IPS-11a (cell line): ENCODE data around the gene NHP2.
"Not testable (repeated sequence)": the region's sequence is repeated elsewhere in the genome, so short reads cannot be mapped to it uniquely, and the experiment has no call there.

Source experiments
- H3K4me3 ChIP-seq: one replicate; pipeline ENCODE4 v1.5.1; 2013; ENCODE audit warnings: low read depth, low read length, control low read depth

The NHP2 gene

DNA sequence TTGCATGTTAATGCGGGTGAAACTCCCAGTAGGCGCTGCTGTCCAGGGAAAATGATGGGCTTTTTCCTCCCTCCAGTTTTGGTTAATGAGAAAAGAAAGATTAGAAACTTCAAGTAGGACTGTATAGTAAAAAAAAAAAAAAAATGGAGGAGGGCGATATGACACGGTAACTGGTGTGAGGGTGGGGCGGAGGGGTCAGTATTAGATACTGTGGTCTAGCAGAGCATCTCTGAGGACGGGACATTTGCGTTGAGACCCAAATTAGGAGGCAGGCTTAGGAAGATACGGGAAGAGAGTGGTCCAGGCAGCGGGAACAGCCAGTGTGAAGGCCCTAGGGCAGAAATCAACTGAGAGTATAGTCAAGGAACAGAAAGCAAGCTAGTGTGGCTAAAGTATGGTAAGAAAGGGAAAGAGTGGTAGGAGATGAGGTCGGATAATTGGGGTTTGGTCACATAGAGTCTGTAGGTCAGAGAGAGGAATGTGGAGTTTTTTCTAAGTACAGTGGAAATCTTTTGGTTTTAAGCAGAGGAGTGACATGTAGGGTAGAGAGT, 22.2 kb downstream of the NHP2 start:
- peak overlapping the region; percentile 74 for H3K4me3 ChIP-seq

DNA sequence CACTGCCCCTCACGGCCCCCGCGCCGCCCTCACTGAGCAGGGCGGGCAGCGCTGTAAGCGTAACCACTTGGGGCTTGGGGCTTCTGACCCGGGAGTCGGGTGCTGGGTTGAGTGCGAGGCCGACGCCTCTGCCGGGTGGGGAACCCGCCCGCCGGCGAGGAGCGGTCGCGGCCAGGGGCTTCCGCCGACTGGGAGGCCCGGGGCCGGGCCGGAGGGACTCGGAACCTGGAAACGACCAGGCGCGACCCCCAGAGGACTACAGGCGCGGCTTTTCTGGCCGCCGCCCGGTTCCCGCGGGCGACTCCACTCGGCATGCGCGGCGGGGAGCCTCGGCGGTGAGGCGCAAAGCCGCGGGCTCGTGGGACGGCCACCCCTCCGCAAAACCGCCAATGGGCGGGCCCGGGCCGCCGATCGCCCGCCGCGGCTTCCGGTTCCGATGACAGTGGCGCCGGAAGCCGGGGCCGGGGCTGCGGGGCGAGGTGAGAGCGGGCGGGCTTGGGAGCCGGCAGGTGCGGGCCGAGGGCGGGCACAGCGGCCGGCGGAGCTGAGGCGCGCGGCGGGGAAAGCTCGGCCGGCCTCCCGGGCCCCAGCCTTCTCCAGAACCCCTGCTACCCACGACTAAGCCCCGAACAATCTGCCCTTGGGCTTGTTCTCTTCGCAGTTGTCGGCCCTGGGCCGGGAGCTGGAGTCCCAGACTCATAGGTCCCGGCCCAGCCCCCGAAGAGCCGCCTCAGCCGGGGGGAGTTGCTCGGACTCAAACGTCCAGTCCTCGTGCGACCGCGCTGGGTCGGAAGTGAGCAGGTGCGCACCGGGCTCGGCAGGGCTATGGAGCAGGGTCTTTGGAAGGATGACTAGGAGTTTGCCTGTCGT, 22.9 kb downstream of the NHP2 start, which contains the start of gene RMND5B:
Gene RMND5B, plus strand, starts transcription at position 439 of the 870 bp plus-strand sequence. CDS start 7,106 bp downstream, outside the sequence.
- H3K4me3 ChIP-seq: peak within 1 kb of the TSS; percentile 74

DNA sequence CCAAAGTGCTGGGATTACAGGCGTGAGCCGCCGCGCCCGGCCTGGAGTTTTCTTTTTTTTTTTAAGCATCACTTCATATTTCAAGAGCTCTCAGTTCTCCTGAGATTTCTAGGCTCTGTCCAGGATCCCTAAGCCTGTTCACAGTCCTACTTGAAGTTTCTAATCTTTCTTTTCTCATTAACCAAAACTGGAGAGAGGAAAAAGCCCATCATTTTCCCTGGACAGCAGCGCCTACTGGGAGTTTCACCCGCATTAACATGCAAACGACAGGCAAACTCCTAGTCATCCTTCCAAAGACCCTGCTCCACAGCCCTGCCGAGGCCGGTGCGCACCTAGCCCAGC, 23.5 kb downstream of the NHP2 start:
- peak overlapping the region; percentile 74 for H3K4me3 ChIP-seq

DNA sequence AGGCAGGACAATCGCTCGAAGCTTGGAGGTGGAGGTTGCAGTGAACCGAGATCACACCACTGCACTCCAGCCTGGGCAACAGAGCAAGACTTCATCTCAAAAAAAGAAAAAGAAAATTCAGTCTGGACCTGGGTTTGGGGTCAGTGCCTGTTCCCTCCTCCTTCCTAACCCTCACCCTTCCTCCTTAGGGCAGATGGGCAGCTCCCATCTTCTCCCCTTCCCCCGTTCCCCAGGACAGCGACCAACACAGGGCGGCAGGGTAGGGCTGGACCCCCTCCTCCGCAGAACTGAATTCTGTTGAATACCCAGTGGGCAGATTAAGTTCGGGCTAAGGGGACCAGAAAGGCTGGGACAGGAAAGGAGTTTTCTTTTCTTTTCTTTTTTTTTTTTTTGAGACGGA, 24.4 kb downstream of the NHP2 start:
- H3K4me3 ChIP-seq: no peak overlapping the region

GRCh38 chr5:178127300-178128009, 26.2 kb downstream of the NHP2 start:
- H3K4me3 ChIP-seq: not testable (repeated sequence)

- no peak overlapping the region for H3K4me3 ChIP-seq
These were observed 27.1 kb downstream of the NHP2 start for GRCh38 chr5:178126556-178126955.

GRCh38 chr5:178125253-178125906, 28.3 kb downstream of the NHP2 start:
- H3K4me3 ChIP-seq: no peak overlapping the region

DNA sequence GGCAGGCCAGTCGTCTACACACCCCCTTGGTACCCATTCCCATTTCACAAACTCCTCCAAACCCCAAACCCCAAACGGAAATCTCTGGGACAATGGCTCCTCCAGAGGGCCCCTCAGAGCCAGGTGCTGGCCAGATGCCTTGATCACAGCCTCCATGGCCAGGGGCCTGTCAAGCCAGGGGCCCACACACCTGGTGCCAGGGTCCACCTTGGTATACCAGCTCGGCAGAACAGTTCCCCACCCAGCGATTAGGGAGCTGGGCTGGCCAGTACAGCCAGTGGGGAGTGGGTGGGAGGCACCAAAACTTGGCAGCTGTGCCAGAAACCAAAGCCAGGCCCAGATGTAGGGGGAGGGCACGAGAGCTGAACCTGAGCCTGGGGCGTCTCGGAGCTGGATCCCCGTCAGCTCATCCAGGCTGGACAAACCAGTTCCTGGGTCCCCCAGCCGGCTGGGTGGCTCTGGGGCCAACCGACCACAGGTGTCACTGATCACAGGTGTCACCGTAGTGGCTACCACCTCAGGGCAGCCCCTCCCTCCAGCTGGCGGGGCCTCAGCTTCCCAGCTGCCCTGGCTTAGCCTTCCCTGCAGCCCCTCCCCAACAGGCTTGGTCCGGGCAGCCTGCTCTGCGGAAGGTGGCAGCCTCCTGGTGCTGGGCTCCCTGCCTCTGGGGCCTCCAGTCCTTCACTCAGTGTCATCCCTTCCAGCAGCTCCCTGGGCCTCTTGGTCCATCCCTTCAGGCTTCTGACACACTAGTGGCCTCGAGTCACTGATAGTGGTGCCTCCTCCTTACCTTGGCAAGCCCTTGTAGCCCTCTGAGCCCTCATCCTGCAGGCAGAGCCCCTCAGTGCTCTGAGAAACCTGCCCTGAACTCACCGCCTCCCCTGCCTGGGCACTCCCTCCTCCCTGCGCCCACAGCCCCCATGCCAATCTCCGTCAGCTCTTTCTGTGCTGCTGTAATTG, 29.4 kb downstream of the NHP2 start:
- no peak overlapping the region for H3K4me3 ChIP-seq

GRCh38 chr5:178123094-178123965, 30.4 kb downstream of the NHP2 start:
- no peak overlapping the region for H3K4me3 ChIP-seq

- H3K4me3 ChIP-seq: no peak overlapping the region
These were observed 31.3 kb downstream of the NHP2 start for GRCh38 chr5:178122346-178122745.

- no peak overlapping the region for H3K4me3 ChIP-seq
These were observed 32.1 kb downstream of the NHP2 start for GRCh38 chr5:178121391-178122276.

GRCh38 chr5:178120607-178121357, 32.9 kb downstream of the NHP2 start:
- H3K4me3 ChIP-seq: no peak overlapping the region

- H3K4me3 ChIP-seq: no peak overlapping the region
These were observed 33.6 kb downstream of the NHP2 start for GRCh38 chr5:178119915-178120606.

DNA sequence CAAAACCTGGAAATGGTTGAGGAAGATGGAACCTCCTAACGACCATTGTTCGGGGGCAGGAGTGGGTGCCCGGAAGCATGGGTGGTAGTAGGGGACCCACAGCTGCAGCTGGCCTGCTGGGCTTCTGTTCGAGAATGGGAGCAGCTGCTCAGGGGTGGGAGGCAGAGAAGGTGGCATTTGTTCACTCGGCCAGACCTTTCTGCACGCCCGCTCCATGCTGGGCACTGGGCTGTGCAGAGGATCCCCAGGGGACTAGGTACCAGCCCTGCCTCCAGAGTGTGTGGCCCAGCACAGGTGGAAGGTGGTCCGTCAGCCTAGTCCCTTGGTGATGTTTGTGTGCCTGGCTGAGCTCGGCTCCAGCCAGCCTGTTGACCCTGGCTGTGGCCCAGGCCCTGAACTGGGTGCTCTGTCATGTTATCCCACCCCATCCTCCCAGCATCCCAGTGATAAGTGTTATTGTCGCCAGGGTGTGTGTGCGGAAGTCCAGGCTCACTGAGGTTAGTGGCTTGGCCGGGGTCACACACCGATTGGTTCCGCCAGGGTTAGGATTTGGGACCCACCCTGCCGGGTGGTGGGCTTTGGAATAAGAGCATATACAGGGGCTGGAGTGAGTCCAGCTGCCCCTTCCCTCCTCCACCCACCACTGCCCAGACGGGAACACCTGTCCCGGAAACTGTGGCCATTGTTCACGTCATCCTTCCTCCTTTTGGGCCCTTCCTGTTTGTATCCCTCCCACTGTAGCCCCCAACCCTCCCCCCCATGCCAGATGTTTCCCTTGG, 35.6 kb downstream of the NHP2 start:
- no peak overlapping the region for H3K4me3 ChIP-seq

GRCh38 chr5:178116143-178116885, 37.4 kb downstream of the NHP2 start:
- no peak overlapping the region for H3K4me3 ChIP-seq

DNA sequence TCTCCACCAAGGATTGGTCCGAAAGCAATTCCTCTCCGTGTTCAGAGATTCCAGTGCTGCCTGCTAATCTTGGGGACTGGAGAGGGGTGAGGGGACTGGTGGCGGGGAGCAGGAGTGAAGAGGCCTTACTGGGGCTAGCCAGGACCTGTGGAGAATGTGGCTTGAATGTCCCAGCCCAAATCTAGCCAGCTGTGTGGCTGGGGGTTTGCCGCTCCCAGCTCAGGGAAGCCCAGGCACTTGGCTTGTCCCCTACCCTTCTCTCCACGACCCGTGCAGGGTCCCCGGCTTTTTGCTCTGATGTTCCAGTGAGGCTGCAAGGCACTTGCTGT, 37.9 kb downstream of the NHP2 start:
- H3K4me3 ChIP-seq: peak overlapping the region; percentile 33
